Neural crest cell (in vitro differentiated cells): Measurements from ENCODE around the gene NCK2. TPM values are rescaled to one million over a fixed set of nuclear protein-coding genes. Genes with fewer than 3 reads are reported as not detected.
A peak's percentile ranks its signal among the peaks of the same experiment; 100 is the strongest.

Source experiments
- DNase-seq: peaks from one replicate; pipeline ENCODE4 v3.0.0; 2021; ENCODE audit warnings: low read depth, mixed read lengths, low spot score
- H3K27ac Mint-ChIP-seq: one replicate; pipeline ENCODE4 v1.8.0; 2021; ENCODE audit warnings: mild to moderate bottlenecking, mixed read lengths; ENCODE audit not compliant: unreplicated experiment
- H3K27me3 Mint-ChIP-seq: 2 replicates; pipeline ENCODE4 v1.8.0; 2021; ENCODE audit warnings: low read depth, mild to moderate bottlenecking, mixed read lengths
- H3K36me3 Mint-ChIP-seq: 2 replicates; pipeline ENCODE4 v1.8.0; 2021; ENCODE audit warnings: low read depth, mild to moderate bottlenecking, mixed read lengths
- H3K4me1 Mint-ChIP-seq: 2 replicates; pipeline ENCODE4 v1.8.0; 2021; ENCODE audit warnings: mixed read lengths
- H3K4me3 Mint-ChIP-seq: one replicate; pipeline ENCODE4 v1.8.0; 2021; ENCODE audit warnings: mild to moderate bottlenecking, mixed read lengths
- H3K9me3 Mint-ChIP-seq: 2 replicates; pipeline ENCODE4 v1.8.0; 2021; ENCODE audit warnings: mixed read lengths
- total RNA-seq: library from RNA; stranded (reverse); gene quantifications from 2 replicates; pipeline ENCODE4 v1.2.1, GENCODE V29; 2021
- TF ChIP-seq, protein P1 (sequence below): fragments of 200-600 bp; sonication (generic); conservative IDR thresholded peaks from 2 replicates; pipeline ENCODE4 v1.5.0; 2021; ENCODE audit warnings: antibody characterized with exemption, mild to moderate bottlenecking

Gene NCK2
- total RNA-seq, 1 donor from 2014 or later = 71.9 TPM

DNA sequence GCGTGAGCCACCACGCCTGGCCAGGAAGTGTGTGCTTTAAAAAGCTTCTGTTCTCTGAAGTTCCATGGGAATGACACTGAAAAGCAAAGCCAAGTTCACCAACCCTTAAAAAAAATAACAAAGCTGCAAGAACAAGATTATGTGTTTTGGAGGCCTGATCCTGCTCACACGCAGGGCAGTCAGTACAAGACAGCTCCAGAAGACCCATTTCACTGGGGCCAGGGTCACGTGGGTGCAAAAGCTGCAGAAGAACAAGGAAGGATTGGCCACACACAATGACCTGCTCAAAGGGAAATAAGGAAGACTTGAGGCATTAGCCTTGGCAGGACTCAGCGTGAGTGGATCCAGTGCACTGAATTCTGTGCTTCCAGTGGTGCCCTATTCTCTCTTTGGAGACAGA is 187.9 kb downstream of the NCK2 start:
- TF ChIP-seq, protein P1, sequence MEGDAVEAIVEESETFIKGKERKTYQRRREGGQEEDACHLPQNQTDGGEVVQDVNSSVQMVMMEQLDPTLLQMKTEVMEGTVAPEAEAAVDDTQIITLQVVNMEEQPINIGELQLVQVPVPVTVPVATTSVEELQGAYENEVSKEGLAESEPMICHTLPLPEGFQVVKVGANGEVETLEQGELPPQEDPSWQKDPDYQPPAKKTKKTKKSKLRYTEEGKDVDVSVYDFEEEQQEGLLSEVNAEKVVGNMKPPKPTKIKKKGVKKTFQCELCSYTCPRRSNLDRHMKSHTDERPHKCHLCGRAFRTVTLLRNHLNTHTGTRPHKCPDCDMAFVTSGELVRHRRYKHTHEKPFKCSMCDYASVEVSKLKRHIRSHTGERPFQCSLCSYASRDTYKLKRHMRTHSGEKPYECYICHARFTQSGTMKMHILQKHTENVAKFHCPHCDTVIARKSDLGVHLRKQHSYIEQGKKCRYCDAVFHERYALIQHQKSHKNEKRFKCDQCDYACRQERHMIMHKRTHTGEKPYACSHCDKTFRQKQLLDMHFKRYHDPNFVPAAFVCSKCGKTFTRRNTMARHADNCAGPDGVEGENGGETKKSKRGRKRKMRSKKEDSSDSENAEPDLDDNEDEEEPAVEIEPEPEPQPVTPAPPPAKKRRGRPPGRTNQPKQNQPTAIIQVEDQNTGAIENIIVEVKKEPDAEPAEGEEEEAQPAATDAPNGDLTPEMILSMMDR = no peak
- no peaks in the 10 kb centered on the region for H3K27me3 Mint-ChIP-seq
- no peaks in the 10 kb centered on the region for H3K36me3 Mint-ChIP-seq
- DNase-seq = no peak
- H3K27ac Mint-ChIP-seq = peak overlapping the region; percentile 90
- peaks cover 4% of the 10 kb centered on the region for H3K9me3 Mint-ChIP-seq
- no peak overlapping the region for H3K4me3 Mint-ChIP-seq
- H3K4me1 Mint-ChIP-seq = peaks cover 12% of the 10 kb centered on the region

DNA sequence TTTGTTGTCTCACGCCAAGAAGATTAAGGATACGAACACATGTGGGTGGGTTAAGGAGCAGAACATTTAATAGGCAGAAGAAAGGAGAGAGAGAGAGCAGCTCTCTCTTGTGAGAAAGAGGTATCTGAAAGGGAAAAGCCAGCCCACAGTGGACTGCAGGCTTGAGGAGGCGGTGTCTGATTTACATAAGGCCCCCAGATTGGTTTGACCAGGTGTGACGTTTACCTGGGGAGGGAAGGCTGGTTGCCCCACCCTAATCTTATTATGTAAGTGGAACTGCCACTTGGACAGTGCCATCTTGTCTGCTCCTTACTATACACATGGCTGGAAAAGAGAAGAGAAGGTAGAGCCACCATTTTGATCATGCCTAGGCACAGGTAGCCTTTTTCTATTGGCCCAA is 189.2 kb downstream of the NCK2 start:
- peaks cover 5% of the 10 kb centered on the region for H3K4me1 Mint-ChIP-seq
- H3K9me3 Mint-ChIP-seq = peaks cover 4% of the 10 kb centered on the region
- no peak overlapping the region for H3K27ac Mint-ChIP-seq
- no peaks in the 10 kb centered on the region for H3K27me3 Mint-ChIP-seq
- TF ChIP-seq, protein P1 = no peak
- H3K4me3 Mint-ChIP-seq = no peak overlapping the region
- no peak for DNase-seq
- no peaks in the 10 kb centered on the region for H3K36me3 Mint-ChIP-seq

DNA sequence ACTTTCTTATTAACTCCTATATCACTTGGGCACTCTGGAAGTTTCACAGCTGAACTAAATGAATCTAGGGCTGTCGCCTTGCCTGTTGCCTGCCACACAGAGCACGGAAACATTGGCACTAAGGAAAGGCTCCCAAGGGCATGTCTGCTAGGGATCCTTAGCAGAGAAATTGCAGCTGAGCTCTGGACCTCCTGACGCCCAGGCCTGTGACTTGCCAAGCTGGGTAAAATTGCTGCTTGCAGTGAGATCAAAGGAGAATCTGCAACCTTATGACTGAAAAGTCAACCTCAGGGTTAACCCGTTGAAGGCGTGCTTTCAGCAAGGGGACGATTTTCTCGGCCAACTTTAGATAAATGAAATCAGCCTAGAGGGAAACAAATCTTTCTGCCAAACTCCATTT is 189.8 kb downstream of the NCK2 start:
- peak overlapping the region; percentile 28 for H3K27ac Mint-ChIP-seq
- peak; percentile 12 for DNase-seq

DNA sequence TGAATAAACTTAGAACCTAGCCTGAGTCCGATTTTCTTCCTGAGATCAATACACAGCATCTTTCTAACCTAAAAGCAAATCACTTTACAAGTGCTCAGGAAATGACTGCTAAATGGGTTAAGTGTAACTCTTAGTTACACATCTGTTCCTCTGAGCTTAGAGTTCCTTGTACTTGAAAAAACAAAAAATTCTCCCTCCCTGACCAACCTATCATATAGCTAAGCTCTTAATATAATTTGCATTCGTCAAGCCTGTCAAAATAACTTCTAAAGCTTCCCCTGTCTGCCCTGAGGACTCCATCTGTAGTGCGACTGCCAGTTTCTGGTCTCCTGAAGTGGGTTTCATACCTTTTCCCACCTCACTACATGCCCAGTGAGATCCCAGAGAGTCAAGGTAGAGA is 190.4 kb downstream of the NCK2 start:
- Mint-ChIP-seq H3K27ac (no peak overlapping the region), H3K36me3 (peaks cover 3% of the 10 kb centered on the region)

More for the DNA sequence above, 189.8 kb downstream of the NCK2 start:
- Mint-ChIP-seq H3K4me3 (no peak overlapping the region), H3K36me3 (peaks cover 1% of the 10 kb centered on the region), H3K4me1 (peaks cover 5% of the 10 kb centered on the region), H3K9me3 (peaks cover 6% of the 10 kb centered on the region), H3K27me3 (no peaks in the 10 kb centered on the region)
- TF ChIP-seq, protein P1 = no peak

DNA sequence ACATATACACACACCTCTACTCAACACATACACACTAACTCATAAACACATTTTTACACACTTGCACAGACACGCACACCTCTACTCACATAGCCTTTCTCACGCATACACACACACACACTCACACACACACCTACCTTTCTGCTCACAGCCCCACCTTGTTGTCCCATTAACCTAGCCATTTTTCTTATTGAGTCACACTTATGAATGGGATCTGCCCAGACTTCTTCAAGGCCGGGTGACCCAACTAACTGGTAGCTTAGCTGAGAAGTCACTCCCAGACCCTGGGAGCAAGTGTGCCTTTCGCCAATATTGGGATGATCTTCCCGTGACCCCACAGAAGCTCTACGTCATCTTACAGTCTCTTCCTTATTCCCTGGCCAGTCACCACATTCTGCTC is 192.2 kb downstream of the NCK2 start:
- DNase-seq = no peak
- Mint-ChIP-seq H3K9me3 (peaks cover 8% of the 10 kb centered on the region), H3K4me1 (peaks cover 5% of the 10 kb centered on the region), H3K4me3 (no peak overlapping the region), H3K27ac (no peak overlapping the region), H3K36me3 (peaks cover 3% of the 10 kb centered on the region), H3K27me3 (no peaks in the 10 kb centered on the region)
- TF ChIP-seq, protein P1 = no peak

More for the DNA sequence above, 190.4 kb downstream of the NCK2 start:
- Mint-ChIP-seq H3K4me1 (peaks cover 5% of the 10 kb centered on the region), H3K9me3 (peaks cover 8% of the 10 kb centered on the region), H3K4me3 (no peak overlapping the region), H3K27me3 (no peaks in the 10 kb centered on the region)
- TF ChIP-seq, protein P1 = no peak
- DNase-seq = no peak
